Activated naive CD8-positive, alpha-beta T cell treated with anti-CD3 and anti-CD28 coated beads, Interleukin-2, amount 50 U/mL, for 24 hours (primary cell): ENCODE results near the gene PGBD5.

Source experiments
- ATAC-seq: fragments of 150-1000 bp; cut with Tn5 transposase; one replicate; pipeline ENCODE4 v1.10.0; 2021
- DNase-seq: peaks from one replicate; pipeline ENCODE4 v3.0.0; 2021
- H3K27ac Mint-ChIP-seq: one replicate; pipeline ENCODE4 v1.8.0; 2021; ENCODE audit warnings: mild to moderate bottlenecking, mixed read lengths
- H3K27me3 Mint-ChIP-seq: one replicate; pipeline ENCODE4 v1.8.0; 2021; ENCODE audit warnings: mixed read lengths
- H3K36me3 Mint-ChIP-seq: one replicate; pipeline ENCODE4 v1.8.0; 2021; ENCODE audit warnings: low read depth, mixed read lengths
- H3K4me1 Mint-ChIP-seq: one replicate; pipeline ENCODE4 v1.8.0; 2021; ENCODE audit warnings: mixed read lengths
- H3K4me3 Mint-ChIP-seq: one replicate; pipeline ENCODE4 v1.8.0; 2021; ENCODE audit warnings: mild to moderate bottlenecking, moderate library complexity, mixed read lengths
- H3K9me3 Mint-ChIP-seq: one replicate; pipeline ENCODE4 v1.8.0; 2021; ENCODE audit warnings: mixed read lengths

PGBD5 gene

DNA sequence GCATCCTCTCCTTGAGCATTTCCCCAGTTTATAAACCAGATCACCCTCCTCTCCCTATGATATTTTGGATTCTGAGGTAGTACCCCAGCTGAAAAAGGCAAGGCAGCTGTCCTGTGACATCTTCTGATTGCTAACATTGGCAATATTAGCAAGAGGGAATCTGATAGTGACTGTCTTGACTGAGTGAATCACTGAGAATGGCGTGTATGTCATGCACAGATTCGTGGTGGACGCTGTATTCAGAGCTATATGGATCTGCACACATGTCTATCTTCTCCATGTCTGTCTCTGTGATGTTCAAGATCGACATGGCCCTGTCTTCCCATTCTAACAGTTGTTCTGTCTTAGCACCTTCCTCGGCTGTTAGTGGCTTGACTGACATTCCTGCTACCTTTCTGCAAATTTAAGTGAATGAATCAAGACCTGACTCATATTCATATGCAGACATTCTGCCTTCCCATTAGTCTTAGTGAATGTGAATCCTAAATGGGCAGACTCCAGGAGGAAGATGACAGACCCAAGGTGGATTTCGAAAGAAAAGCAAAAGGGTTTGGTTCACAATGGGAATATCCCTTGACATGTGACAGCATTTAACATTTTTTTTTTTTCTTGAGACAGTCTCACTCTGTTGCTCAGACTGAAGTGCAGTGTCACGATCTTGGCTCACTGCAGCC, 97.7 kb downstream of the PGBD5 start:
- H3K9me3 Mint-ChIP-seq = no peaks in the 10 kb centered on the region
- peaks cover 11% of the 10 kb centered on the region for H3K4me1 Mint-ChIP-seq
- ATAC-seq (peak; percentile 22), DNase-seq (no peak)
- no peak overlapping the region for H3K4me3 Mint-ChIP-seq
- no peak overlapping the region for H3K27ac Mint-ChIP-seq
- no peaks in the 10 kb centered on the region for H3K36me3 Mint-ChIP-seq
- H3K27me3 Mint-ChIP-seq = peaks cover 7% of the 10 kb centered on the region

DNA sequence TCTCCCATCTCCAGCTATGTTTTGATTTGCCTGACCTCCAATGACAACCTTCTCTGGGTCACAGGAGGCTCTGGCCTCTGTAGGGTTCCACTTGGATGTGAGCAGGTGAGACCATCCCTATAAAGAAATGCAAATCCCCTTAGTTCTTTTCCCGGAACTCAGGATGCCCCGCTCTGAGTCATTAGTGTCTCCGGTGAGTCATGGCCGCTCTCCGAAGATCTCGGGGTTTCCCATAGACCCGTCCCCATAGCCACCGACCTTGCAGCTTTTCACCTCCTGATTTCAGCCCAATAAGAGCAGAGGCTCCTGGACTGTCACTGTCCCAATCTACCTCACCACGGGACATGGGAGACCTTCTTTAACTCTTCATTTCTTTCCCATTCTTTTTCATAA, 98.2 kb downstream of the PGBD5 start:
- Mint-ChIP-seq H3K27ac (no peak overlapping the region), H3K9me3 (no peaks in the 10 kb centered on the region), H3K4me3 (no peak overlapping the region), H3K27me3 (peaks cover 6% of the 10 kb centered on the region), H3K36me3 (no peaks in the 10 kb centered on the region), H3K4me1 (peaks cover 11% of the 10 kb centered on the region)
- ATAC-seq (peak; percentile 63), DNase-seq (peak; percentile 24)

DNA sequence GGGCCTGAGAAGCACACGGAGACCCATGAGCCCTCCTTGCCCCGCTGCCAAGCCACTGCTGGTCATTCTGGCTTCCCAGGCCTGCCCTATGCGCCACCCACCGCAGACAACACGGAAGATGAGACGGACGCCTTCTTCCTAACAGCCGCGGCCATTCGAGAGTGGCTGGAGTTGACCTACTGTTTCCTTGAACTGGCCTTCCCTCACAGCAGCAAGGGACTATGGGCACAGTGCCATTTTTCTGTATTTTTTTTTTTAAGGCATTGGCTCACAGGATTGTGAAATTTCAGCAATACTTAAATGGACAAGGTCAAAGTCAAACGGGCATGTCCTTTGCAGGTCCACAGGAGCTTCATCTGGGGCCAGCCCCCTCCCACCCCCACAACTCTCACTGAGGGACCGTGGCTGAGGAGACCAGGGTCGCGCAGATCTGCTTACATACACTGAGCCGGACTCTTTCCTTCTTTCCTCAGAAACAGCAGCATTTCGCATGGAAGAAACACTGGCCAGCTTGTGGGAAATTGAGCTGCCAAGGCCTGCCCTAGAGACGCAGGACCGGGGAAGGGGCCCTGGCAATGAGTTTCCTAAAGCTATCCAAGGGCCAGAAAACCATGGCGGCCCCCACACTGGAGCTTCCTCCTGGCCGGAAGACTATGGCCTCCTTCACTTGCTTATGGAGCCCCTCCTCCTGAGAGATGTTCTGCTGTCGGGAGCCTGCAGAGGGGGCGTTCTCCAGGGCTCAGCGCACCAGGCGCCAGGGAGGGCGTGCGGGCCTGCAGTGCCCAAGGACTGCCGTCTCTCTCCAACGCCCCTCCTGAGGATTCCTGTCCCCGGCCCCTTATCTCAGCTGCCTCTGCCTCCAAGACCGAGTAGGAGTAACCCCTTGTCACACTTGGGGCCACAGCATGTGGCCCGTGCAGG, 98.9 kb downstream of the PGBD5 start:
- ATAC-seq = peak; percentile 4
- DNase-seq = no peak
- no peaks in the 10 kb centered on the region for H3K36me3 Mint-ChIP-seq
- H3K9me3 Mint-ChIP-seq = no peaks in the 10 kb centered on the region
- peaks cover 6% of the 10 kb centered on the region for H3K27me3 Mint-ChIP-seq
- H3K4me1 Mint-ChIP-seq = peaks cover 11% of the 10 kb centered on the region
- H3K27ac Mint-ChIP-seq = no peak overlapping the region
- no peak overlapping the region for H3K4me3 Mint-ChIP-seq

DNA sequence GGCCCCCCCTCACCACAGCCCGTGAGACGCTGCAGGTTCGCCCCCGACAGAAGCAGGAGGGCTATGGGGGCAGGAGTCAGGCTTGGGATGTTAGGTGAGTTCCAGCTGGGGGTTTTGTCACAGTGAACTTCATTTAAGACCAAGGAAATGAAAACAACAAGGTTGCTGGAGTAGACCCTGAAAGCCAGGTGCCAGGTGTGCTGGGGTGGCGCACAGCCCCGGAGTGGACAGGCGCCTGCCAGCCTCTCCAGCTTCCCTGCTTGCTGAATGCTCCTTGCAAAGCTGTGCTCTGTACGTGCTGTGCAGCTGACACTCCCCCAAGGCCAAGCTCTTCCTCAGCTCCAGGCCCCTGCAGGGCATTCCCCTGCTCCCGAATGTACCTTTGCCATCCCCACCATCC, 102.4 kb downstream of the PGBD5 start:
- no peak for DNase-seq
- Mint-ChIP-seq H3K9me3 (no peaks in the 10 kb centered on the region), H3K36me3 (no peaks in the 10 kb centered on the region), H3K4me1 (peaks cover 11% of the 10 kb centered on the region), H3K4me3 (no peak overlapping the region), H3K27ac (no peak overlapping the region), H3K27me3 (peaks cover 4% of the 10 kb centered on the region)
- ATAC-seq = no peak

DNA sequence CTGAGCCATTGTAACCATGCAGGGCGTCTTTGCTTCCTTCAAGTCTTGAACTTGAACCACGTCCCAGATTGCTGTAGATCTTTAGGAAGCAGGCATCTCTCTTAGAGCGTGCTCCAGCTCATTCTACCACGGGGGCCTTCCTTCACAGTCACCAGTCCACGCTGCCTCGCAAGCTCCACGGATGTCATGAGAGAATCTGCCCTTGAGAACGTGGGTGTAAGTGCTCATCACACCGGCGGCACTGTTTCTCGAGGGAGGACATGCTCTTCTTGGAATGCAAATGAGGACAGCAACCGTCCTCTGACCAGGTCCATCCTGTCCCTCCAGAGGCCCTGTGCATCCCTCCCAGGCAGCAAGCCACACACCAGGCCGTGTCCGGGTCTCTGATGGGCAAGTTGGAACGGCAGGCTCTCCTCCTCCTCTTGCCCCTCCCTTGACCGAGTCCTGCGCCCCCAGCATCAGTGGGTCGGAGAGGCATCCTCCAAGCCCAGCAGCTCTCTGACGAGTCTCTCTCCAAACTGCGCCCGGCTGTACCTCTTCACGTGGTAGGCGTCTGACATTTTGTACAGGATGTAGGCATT, 103.1 kb downstream of the PGBD5 start:
- Mint-ChIP-seq H3K27ac (no peak overlapping the region), H3K4me3 (no peak overlapping the region)

DNA sequence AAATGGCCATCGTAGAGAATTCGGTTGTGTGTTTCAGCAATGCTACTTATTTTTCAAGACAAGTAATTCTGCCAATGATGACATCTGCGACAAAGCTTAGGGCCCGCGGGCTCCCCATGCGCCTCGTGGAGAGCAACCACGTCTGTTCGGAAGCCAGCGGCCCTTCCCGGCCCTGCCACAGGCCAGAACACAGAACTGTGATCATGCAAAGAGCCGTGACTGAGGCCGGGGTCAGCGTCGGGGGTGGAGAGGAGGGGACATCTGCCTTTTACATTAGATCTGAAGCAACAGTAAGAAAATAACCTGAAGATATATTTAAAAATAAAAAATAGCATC, 103.7 kb downstream of the PGBD5 start:
- H3K9me3 Mint-ChIP-seq = no peaks in the 10 kb centered on the region
- ATAC-seq (no peak), DNase-seq (no peak)
- H3K36me3 Mint-ChIP-seq = no peaks in the 10 kb centered on the region
- peaks cover 4% of the 10 kb centered on the region for H3K27me3 Mint-ChIP-seq
- H3K4me3 Mint-ChIP-seq = no peak overlapping the region
- peaks cover 1% of the 10 kb centered on the region for H3K4me1 Mint-ChIP-seq
- no peak overlapping the region for H3K27ac Mint-ChIP-seq

More for the DNA sequence above, 103.1 kb downstream of the PGBD5 start:
- H3K9me3 Mint-ChIP-seq = no peaks in the 10 kb centered on the region
- H3K36me3 Mint-ChIP-seq = no peaks in the 10 kb centered on the region
- ATAC-seq = no peak
- no peak for DNase-seq
- H3K27me3 Mint-ChIP-seq = peaks cover 4% of the 10 kb centered on the region
- H3K4me1 Mint-ChIP-seq = peaks cover 6% of the 10 kb centered on the region

DNA sequence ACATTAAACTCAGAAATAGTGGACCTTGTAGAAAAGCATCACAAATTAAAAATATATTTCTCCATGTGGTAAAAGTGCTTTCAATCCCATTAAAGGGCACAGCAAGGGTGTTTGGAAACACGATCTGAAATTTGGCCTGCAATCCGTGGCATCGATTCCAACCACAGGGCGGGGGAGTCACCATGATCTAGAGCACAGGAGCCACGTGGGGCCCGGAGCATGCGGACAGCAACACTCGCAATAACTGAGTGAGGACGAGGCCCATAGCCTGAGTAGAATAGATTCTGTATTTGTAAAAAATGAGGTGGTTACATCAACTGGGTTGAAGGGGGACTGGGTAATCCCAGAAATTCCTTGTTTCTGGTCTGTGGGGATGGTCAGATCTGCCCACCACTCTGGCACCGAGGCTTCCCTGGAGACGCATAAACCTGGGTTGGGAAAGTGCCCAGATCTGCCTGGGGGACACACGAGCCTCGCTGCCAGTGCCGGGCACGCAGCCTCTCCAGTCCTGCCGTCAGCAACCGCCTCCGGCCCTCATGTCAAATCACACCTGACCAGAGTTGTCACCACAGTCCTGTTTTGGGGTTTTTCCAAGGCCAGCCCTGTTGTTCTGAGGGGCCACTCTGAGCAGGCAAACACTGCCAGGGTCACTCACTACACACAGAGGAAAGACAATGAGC, 104.3 kb downstream of the PGBD5 start:
- H3K9me3 Mint-ChIP-seq = no peaks in the 10 kb centered on the region
- no peak overlapping the region for H3K27ac Mint-ChIP-seq
- no peak for ATAC-seq
- no peak overlapping the region for H3K4me3 Mint-ChIP-seq
- peaks cover 4% of the 10 kb centered on the region for H3K27me3 Mint-ChIP-seq
- DNase-seq = no peak
- H3K4me1 Mint-ChIP-seq = no peaks in the 10 kb centered on the region
- no peaks in the 10 kb centered on the region for H3K36me3 Mint-ChIP-seq

DNA sequence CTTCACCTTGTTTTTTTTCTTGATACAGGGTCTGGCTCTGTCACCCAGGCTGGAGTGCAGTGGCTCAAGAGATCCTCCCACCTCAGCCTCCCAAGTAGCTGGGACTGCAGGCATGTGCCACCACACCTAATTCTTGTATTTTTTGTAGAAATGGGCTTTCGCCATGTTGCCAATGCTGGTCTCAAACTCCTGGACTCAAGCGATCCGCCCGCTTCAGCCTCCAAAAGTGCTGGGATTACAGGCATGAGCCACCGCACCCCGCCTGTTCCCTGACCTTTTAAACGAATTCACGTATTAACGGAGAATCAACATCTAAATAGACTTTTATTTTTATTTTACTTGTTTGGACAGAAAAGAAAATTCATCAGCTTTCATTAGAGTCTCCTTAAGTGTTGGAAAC, 104.8 kb downstream of the PGBD5 start:
- no peak overlapping the region for H3K27ac Mint-ChIP-seq
- H3K27me3 Mint-ChIP-seq = peaks cover 4% of the 10 kb centered on the region
- H3K4me1 Mint-ChIP-seq = no peaks in the 10 kb centered on the region
- ATAC-seq (no peak), DNase-seq (no peak)
- no peaks in the 10 kb centered on the region for H3K36me3 Mint-ChIP-seq
- H3K9me3 Mint-ChIP-seq = no peaks in the 10 kb centered on the region
- no peak overlapping the region for H3K4me3 Mint-ChIP-seq

DNA sequence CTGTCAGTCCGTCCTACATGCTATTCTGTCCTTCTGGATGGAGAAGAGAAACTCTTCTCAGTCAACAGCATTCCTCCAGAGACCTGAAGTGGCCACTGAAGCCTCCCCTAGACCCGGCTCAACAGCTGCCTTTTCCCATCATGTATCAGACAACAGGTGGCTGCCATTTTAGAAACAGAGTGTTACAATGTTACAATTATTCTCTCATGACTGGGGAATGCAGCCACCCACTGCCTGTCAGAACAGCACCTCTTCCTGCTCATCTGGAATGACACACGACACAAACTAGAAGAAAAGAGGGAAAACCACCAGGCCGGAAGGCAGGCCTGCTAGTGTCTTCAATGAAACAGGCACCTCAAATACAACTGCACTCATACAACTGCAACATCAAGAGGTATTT, 105.3 kb downstream of the PGBD5 start:
- Mint-ChIP-seq H3K4me3 (no peak overlapping the region), H3K4me1 (no peaks in the 10 kb centered on the region), H3K36me3 (no peaks in the 10 kb centered on the region), H3K27ac (no peak overlapping the region), H3K9me3 (no peaks in the 10 kb centered on the region), H3K27me3 (peaks cover 4% of the 10 kb centered on the region)
- DNase-seq (no peak), ATAC-seq (no peak)

DNA sequence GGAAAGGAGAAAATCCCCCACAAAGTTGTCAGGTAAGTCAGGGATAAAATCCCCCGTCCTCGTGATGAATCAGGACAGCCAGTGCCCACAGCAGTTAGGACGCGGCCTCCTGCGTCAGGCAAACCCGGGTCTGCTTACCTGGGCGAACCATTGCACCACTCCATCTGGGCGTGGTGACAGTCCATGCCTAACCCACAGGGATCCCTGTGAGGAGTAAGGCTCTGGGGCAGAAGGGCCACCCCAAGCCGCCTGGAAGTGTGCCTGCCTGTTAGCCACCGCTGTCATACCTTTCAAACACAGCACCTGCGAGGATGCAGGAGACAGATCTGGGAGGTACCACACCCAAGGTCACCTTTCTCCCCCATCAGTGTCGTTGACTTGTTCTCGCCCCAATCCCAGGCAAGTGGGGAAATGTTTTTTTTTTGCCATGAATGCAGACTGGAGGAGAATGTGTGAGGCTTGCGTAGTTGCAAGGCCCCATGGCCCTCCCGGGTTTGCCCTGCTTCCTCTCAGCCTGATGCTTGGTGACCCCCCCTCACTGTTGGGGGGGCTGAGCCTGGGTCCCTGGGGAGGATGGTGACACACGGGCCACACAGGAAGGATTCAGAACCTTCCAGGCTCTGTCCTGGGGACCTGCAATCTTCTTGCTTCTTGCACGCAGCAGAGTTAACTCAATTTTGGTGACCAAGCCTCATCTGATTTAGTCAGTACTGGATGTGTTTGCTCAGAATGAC, 107.0 kb downstream of the PGBD5 start:
- ATAC-seq (no peak), DNase-seq (no peak)
- peaks cover 4% of the 10 kb centered on the region for H3K27me3 Mint-ChIP-seq
- H3K4me1 Mint-ChIP-seq = no peaks in the 10 kb centered on the region
- no peak overlapping the region for H3K4me3 Mint-ChIP-seq
- H3K27ac Mint-ChIP-seq = no peak overlapping the region
- no peaks in the 10 kb centered on the region for H3K36me3 Mint-ChIP-seq
- H3K9me3 Mint-ChIP-seq = no peaks in the 10 kb centered on the region

DNA sequence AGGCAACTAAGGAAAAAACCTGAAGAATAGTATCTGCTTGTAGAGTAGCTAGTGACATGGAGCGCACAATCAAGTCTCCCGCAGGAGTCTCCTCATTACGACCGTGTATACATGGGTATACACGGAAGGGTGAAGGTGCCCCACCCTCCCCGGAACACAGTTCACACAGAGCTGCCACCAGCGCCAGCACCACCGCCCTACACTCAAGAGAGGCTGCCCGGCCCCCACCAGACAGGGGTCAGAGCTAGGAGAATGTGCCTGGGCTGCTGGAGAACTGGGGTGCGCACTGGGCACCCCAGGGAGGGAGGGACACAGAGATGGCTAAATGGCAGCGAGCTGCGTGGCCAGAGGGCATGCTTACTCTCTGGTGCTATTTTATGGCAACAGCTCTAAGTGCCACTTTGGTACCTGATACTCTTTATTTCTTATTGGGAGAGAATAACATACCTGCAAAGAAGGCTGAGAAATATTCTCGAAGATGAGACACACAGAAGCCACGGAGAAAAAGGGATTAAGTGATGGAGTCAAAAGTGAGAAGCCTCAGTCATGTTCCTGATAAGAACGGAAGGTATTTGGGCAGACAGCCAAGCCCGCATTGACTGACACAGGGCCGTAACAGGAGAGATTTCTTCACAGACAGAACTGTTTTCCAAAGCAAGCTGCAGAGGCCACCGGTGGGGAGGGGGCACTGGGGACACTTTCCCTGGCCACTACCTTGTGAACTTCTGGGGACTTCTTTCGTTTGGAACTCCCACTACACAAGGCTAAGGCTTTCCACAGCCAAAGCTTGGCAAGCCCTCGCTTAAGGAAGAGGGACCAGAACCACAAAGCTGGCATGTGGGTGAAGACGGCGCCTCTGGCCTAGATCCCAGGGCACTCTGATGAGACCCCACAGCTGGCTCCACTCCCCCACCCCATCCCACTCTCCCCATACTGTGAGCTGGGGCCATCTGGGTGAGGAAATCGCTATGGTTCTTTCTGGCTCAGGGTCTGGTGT, 108.0 kb downstream of the PGBD5 start:
- no peak overlapping the region for H3K27ac Mint-ChIP-seq
- no peak overlapping the region for H3K4me3 Mint-ChIP-seq
- DNase-seq = no peak
- ATAC-seq = no peak
- H3K36me3 Mint-ChIP-seq = no peaks in the 10 kb centered on the region
- peaks cover 2% of the 10 kb centered on the region for H3K27me3 Mint-ChIP-seq
- H3K4me1 Mint-ChIP-seq = no peaks in the 10 kb centered on the region
- no peaks in the 10 kb centered on the region for H3K9me3 Mint-ChIP-seq

DNA sequence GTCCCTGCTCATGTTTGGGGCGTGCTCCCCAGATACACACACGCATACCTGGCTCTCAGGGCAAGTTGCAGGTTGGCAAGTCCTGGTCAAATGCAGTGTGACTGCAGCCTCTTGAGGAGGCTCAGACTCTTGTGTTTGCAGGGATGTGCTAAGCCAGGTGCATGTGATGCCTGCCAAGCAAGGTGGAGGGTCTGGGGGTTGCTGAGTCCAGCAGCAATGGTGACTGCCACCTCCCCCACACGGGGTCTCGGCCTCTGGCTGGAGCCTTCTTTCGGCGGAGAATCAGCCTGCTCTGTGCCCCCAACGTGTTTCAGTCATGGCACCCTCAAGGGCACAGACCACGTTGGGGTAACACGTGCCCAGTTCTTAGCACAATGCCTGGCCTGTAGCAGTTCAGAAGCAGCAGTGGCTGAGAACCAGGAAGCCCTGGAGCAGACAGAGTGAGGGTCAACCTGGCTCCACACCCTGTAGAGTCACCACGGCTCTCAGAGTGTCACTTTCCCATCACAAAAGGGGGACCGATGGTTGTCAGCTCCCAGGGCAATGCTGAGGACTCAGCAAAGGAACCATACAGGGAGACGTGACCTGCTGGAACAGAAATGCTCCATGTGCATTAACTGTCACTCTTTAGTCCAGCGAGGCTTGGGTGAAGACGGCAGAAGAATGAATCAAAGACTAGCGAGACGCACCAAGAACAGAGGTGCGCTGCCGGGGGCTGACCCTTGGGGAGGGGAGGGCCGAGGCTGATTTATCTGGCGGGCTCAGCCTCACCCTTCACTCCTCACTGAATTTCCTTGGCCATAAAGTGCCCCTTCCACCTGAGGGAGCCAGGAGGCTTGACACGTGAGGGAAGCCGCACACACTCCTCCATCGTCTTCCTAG, 109.0 kb downstream of the PGBD5 start:
- Mint-ChIP-seq H3K27me3 (peaks cover 2% of the 10 kb centered on the region), H3K9me3 (no peaks in the 10 kb centered on the region)

More for the DNA sequence above, 109.0 kb downstream of the PGBD5 start:
- ATAC-seq = no peak
- Mint-ChIP-seq H3K4me1 (no peaks in the 10 kb centered on the region), H3K27ac (no peak overlapping the region), H3K36me3 (no peaks in the 10 kb centered on the region), H3K4me3 (no peak overlapping the region)
- no peak for DNase-seq
